CD14-positive monocyte (primary cell): Measurements from ENCODE around the gene HERC4. TPM values are rescaled to one million over a fixed set of nuclear protein-coding genes. Genes with fewer than 3 reads are reported as not detected.

Source experiments
- DNase-seq, 3 donors: peaks; one replicate each; pipeline ENCODE4 v3.0.0-alpha.2; 2011 to 2022
- H2AFZ ChIP-seq: 2 replicates; pipeline ENCODE4 v1.6.0; 2012; ENCODE audit warnings: mild to moderate bottlenecking, low read depth, low read length, inconsistent platforms; ENCODE audit not compliant: insufficient read depth, poor library complexity, severe bottlenecking
- H3K27ac ChIP-seq, 2 donors: 1 replicate in 1 of 2; 2 replicates in 1 of 2; pipeline ENCODE4 v1.5.1; 2012 to 2013; ENCODE audit warnings: low read length in 2 of 2, control low read depth in 1 of 2, inconsistent platforms in 1 of 2, low read depth in 1 of 2, mild to moderate bottlenecking in 1 of 2
- H3K27me3 ChIP-seq, 2 donors: one replicate each; pipeline versions ENCODE4 v1.6.0 to v1.6.1; 2011 to 2013; ENCODE audit warnings: low read length in 2 of 2; ENCODE audit not compliant: control insufficient read depth in 2 of 2, insufficient read depth in 2 of 2
- H3K36me3 ChIP-seq, 2 donors: replicated peaks in 1 of 2; 1 replicate in 1 of 2; 2 replicates in 1 of 2; pipeline versions ENCODE4 v1.5.1 to v1.6.1; 2012 to 2013; ENCODE audit warnings: low read length in 2 of 2, control low read depth in 1 of 2, inconsistent platforms in 1 of 2, mild to moderate bottlenecking in 1 of 2; ENCODE audit not compliant: insufficient read depth in 2 of 2, control insufficient read depth in 1 of 2
- H3K4me1 ChIP-seq, 2 donors: 1 replicate in 1 of 2; 2 replicates in 1 of 2; pipeline versions ENCODE4 v1.5.1 to v1.6.1; 2012 to 2013; ENCODE audit warnings: low read length in 2 of 2, control low read depth in 1 of 2, inconsistent platforms in 1 of 2, mild to moderate bottlenecking in 1 of 2, moderate library complexity in 1 of 2; ENCODE audit not compliant: insufficient read depth in 2 of 2, control insufficient read depth in 1 of 2
- H3K4me2 ChIP-seq: replicated peaks from 2 replicates; pipeline ENCODE3; 2012; ENCODE audit warnings: low read length, moderate library complexity, mild to moderate bottlenecking; ENCODE audit not compliant: poor library complexity, severe bottlenecking; ENCODE audit errors: extremely low read depth
- H3K4me3 ChIP-seq, 3 experiments: fragments of 200-600 bp in 1 of 3; sonication (generic) in 1 of 3; replicated peaks in 1 of 3; 1 replicate in 2 of 3; 2 replicates in 1 of 3; pipeline ENCODE4 v1.5.1; 2011 to 2013; ENCODE audit warnings: low read length in 3 of 3, mild to moderate bottlenecking in 3 of 3, control low read depth in 2 of 3, low read depth in 2 of 3, inconsistent platforms in 1 of 3, moderate library complexity in 1 of 3
- H3K79me2 ChIP-seq: 2 replicates; pipeline ENCODE4 v1.6.0; 2012; ENCODE audit warnings: mild to moderate bottlenecking, control low read depth, inconsistent platforms, low read length, moderate library complexity; ENCODE audit not compliant: insufficient read depth
- H3K9ac ChIP-seq: 2 replicates; pipeline ENCODE4 v1.6.0; 2017; ENCODE audit warnings: low read length, mild to moderate bottlenecking; ENCODE audit not compliant: insufficient read depth, poor library complexity, severe bottlenecking
- H3K9me3 ChIP-seq, 2 donors: replicated peaks in 1 of 2; 1 replicate in 1 of 2; 2 replicates in 1 of 2; pipeline versions ENCODE4 v1.5.1 to v1.6.1; 2012 to 2013; ENCODE audit warnings: low read length in 2 of 2, control low read depth in 1 of 2; ENCODE audit not compliant: control insufficient read depth in 1 of 2, insufficient read depth in 1 of 2
- H4K20me1 ChIP-seq: 2 replicates; pipeline ENCODE4 v1.6.0; 2012; ENCODE audit warnings: mild to moderate bottlenecking, low read length, control low read depth, moderate library complexity; ENCODE audit not compliant: insufficient read depth
- H3K27ac Mint-ChIP-seq, 7 donors: one replicate each; pipeline ENCODE4 v1.8.0; 2020; ENCODE audit warnings: mild to moderate bottlenecking in 7 of 7, mixed read lengths in 7 of 7, moderate library complexity in 6 of 7, inconsistent platforms in 2 of 7
- H3K27me3 Mint-ChIP-seq, 3 donors: one replicate each; pipeline ENCODE4 v1.8.0; 2021 to 2022; ENCODE audit warnings: low read depth in 3 of 3, mild to moderate bottlenecking in 3 of 3, mixed read lengths in 3 of 3, moderate library complexity in 3 of 3, inconsistent platforms in 1 of 3
- H3K36me3 Mint-ChIP-seq, 2 donors: one replicate each; pipeline ENCODE4 v1.8.0; 2020; ENCODE audit warnings: mixed read lengths in 2 of 2, inconsistent platforms in 1 of 2, mild to moderate bottlenecking in 1 of 2
- H3K4me1 Mint-ChIP-seq: one replicate; pipeline ENCODE4 v1.8.0; 2020; ENCODE audit warnings: mild to moderate bottlenecking, mixed read lengths
- H3K4me3 Mint-ChIP-seq, 2 donors: one replicate each; pipeline ENCODE4 v1.8.0; 2020; ENCODE audit warnings: mild to moderate bottlenecking in 2 of 2, mixed read lengths in 2 of 2, moderate library complexity in 1 of 2
- H3K9me3 Mint-ChIP-seq, 7 donors: one replicate each; pipeline ENCODE4 v1.8.0; 2020 to 2022; ENCODE audit warnings: mixed read lengths in 7 of 7, mild to moderate bottlenecking in 6 of 7, moderate library complexity in 6 of 7, inconsistent platforms in 2 of 7
- CTCF ChIP-seq: fragments of 200-600 bp; IDR thresholded peaks from one replicate; pipeline ENCODE4 v1.8.0; 2022; ENCODE audit warnings: antibody characterized with exemption, mild to moderate bottlenecking
- WGBS: methylation state at CpG from one replicate; pipeline ENCODE4 v1.1.5; 2013; ENCODE audit warnings: missing lambda C conversion rate; ENCODE audit not compliant: insufficient coverage; 5-methylcytosine and 5-hydroxymethylcytosine counted together
- intact Hi-C, 2 donors: fragments of 100-400 bp; cut with micrococcal nuclease; formaldehyde crosslinking; loops; one replicate each; pipeline versions ENCODE4 v1.15.0 to v1.15.1; 2023
- polyA plus RNA-seq, 3 donors: library from polyadenylated mRNA; depleted of rRNA in 1 of 3; unstranded in 2 of 3; stranded (reverse) in 1 of 3; fragments of 300-500 nt in 2 of 3; fragments of >200 nt in 1 of 3; fragmentation: Illumina TruSeq in 2 of 3; gene quantifications; 1 replicate in 2 of 3; 2 replicates in 1 of 3; pipeline ENCODE4 v1.2.3, GENCODE V29; 2012 to 2021

Gene HERC4
- polyA plus RNA-seq, 3 donors: 10.7 to 17.5 (median 14.3) TPM

- DNase-seq: no peak
- Histone ChIP-seq H3K9ac (no peak overlapping the region), H3K36me3 (peaks cover 83 to 97% of the 10 kb centered on the region in 2 donors), H3K27me3 (no peaks in the 10 kb centered on the region), H3K4me1 (no peaks in the 10 kb centered on the region), H3K27ac (peak overlapping the region in 1 of 2 donors; percentile 0), H3K79me2 (no peaks in the 10 kb centered on the region), H3K4me2 (no peak overlapping the region), H3K9me3 (no peaks in the 10 kb centered on the region), H3K4me3 (no peak overlapping the region), H2AFZ (no peak overlapping the region), H4K20me1 (peaks cover 47% of the 10 kb centered on the region)
- Mint-ChIP-seq H3K27ac (peak overlapping the region in 2 of 7 donors; percentile 12 to 28), H3K36me3 (peaks cover 78 to 94% of the 10 kb centered on the region in 2 donors), H3K4me1 (no peaks in the 10 kb centered on the region), H3K4me3 (no peak overlapping the region), H3K9me3 (no peaks in the 10 kb centered on the region), H3K27me3 (peaks cover 0 to 1% (median 0%) of the 10 kb centered on the region in 3 donors)
- no peak for TF ChIP-seq CTCF
- intact Hi-C loops: no loop called here
- 80% methylated on average over 1 of the region's 2 CpGs for WGBS
Measured at GRCh38 chr10:67912331-67912946, 162.6 kb downstream of the HERC4 start.

GRCh38 chr10:67903581-67903980, 171.5 kb downstream of the HERC4 start:
- no peak overlapping the region for H3K4me2 ChIP-seq
- Mint-ChIP-seq H3K36me3 (peaks cover 66 to 86% of the 10 kb centered on the region in 2 donors), H3K27ac (peak overlapping the region in 1 of 7 donors; percentile 57), H3K4me3 (no peak overlapping the region), H3K27me3 (peaks cover 0 to 2% (median 0%) of the 10 kb centered on the region in 3 donors), H3K4me1 (no peaks in the 10 kb centered on the region), H3K9me3 (no peaks in the 10 kb centered on the region)
- peaks cover 79% of the 10 kb centered on the region for H4K20me1 ChIP-seq
- 60% methylated on average over 1 of the region's 7 CpGs for WGBS
- peaks cover 78 to 97% of the 10 kb centered on the region in 2 donors for H3K36me3 ChIP-seq
- H3K9ac ChIP-seq: no peak overlapping the region
- H3K27me3 ChIP-seq: no peaks in the 10 kb centered on the region
- no peak overlapping the region for H3K4me3 ChIP-seq
- intact Hi-C loops: no loop called here
- no peak for DNase-seq
- no peaks in the 10 kb centered on the region for H3K4me1 ChIP-seq
- H2AFZ ChIP-seq: no peak overlapping the region
- H3K27ac ChIP-seq: no peak overlapping the region
- H3K79me2 ChIP-seq: peaks cover 15% of the 10 kb centered on the region
- TF ChIP-seq CTCF: no peak
- H3K9me3 ChIP-seq: no peaks in the 10 kb centered on the region
